IPS-18a (cell line): Measurements from ENCODE around the gene TTBK1.
A peak's percentile ranks its signal among the peaks of the same experiment; 100 is the strongest.

Experiments used
- H3K27ac ChIP-seq: one replicate; pipeline ENCODE4 v1.5.1; 2013; ENCODE audit warnings: low read length
- H3K27me3 ChIP-seq: one replicate; pipeline ENCODE4 v1.6.1; 2013; ENCODE audit warnings: mild to moderate bottlenecking, low read length; ENCODE audit not compliant: control insufficient read depth, insufficient read depth
- H3K36me3 ChIP-seq: one replicate; pipeline ENCODE4 v1.6.1; 2013; ENCODE audit warnings: low read depth, low read length; ENCODE audit not compliant: control insufficient read depth
- H3K4me1 ChIP-seq: one replicate; pipeline ENCODE4 v1.6.1; 2013; ENCODE audit warnings: low read depth, low read length; ENCODE audit not compliant: control insufficient read depth
- H3K4me3 ChIP-seq: one replicate; pipeline ENCODE4 v1.5.1; 2013; ENCODE audit warnings: low read length
- H3K9ac ChIP-seq: one replicate; pipeline ENCODE4 v1.6.1; 2013; ENCODE audit warnings: mild to moderate bottlenecking, low read length, moderate library complexity
- H3K9me3 ChIP-seq: one replicate; pipeline ENCODE4 v1.6.1; 2013; ENCODE audit warnings: low read depth, low read length; ENCODE audit not compliant: control insufficient read depth

Gene TTBK1

DNA sequence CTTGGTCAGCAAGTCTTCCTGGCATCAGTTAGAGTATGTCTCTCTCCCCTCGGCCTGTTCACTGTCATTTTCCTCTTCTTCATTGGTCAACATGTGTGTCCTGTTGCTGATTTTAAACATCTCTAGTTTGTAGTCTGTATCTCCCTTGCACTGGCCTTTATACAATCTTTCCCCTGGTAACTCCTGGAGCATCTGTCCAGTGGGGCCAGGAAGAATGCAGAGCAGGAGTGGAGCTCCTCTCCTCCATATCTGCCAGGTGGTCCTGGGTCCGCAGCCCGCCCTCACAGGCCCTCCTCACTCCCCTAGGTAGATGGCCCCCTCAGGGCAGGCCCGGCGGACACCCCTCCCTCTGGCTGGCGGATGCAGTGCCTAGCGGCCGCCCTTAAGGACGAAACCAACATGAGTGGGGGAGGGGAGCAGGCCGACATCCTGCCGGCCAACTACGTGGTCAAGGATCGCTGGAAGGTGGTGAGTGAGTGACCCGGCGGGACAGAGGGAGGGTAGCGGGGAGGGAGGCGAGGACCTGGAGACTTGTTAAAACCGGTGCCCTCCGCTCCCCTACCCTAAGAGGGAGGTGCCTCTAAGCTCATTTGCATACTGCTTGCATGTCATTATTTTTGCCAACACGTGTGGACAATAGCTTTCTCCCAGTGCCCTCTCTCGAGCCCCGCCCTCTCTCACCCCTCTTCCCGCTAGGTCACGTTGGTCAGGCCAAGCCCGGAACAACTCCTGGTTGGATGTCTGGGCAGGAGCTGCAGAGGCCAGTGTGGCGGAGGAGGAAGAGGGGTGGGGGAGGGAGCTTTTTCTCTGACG lies 3.2 kb downstream of the TTBK1 start:
- Histone ChIP-seq H3K9ac (peak overlapping the region; percentile 41), H3K4me3 (peak overlapping the region; percentile 85), H3K9me3 (no peaks in the 10 kb centered on the region), H3K27ac (no peak overlapping the region), H3K4me1 (peaks cover 6% of the 10 kb centered on the region), H3K36me3 (no peaks in the 10 kb centered on the region), H3K27me3 (peaks cover 44% of the 10 kb centered on the region)

DNA sequence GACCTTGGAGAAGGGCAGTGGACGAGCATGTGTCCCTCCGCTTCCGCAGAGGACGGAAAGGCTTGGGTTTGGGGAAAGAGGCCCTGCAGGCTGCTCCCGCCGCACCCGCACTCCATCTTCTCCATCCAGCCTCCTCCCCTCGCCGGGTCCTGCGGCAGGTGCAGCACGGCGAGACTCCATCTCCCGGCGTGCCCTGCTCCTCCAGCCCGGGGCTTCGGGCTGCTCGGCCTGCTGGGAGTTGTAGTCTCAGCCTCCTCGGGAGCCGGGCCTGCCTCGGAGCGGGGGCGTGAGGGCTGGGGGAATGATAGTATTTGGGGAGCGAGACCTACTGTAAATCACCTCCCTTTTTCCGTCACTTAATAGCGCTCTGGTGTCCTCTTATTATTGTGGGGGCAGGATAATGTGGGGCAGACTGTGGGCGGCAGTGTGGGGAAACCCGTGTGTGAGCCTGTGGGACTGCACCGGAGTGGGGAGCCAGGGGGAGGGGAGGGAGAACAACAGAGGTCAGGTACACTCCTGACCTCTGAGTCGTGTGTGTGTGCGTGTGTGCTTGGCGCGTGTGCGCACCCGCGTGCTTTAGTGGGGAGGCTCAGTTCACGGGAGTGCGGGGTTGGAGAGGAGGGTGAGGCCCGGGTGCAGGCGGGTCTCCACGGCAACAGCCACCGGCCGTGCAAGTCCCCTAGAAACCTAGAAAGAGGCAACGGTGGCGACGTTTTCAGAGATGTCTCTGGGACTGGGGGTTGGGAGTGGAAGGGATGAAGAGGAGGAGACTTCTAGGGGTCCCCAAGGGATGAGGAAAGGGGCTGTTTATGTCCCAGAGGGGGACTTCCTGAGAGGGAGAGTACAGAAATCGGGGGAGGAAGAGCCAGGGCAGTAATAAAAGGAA lies 4.1 kb downstream of the TTBK1 start:
- H3K27me3 ChIP-seq: peaks cover 35% of the 10 kb centered on the region
- no peak overlapping the region for H3K27ac ChIP-seq
- peaks cover 6% of the 10 kb centered on the region for H3K4me1 ChIP-seq
- no peaks in the 10 kb centered on the region for H3K9me3 ChIP-seq
- peak overlapping the region; percentile 10 for H3K9ac ChIP-seq
- peak overlapping the region; percentile 85 for H3K4me3 ChIP-seq
- H3K36me3 ChIP-seq: no peaks in the 10 kb centered on the region

DNA sequence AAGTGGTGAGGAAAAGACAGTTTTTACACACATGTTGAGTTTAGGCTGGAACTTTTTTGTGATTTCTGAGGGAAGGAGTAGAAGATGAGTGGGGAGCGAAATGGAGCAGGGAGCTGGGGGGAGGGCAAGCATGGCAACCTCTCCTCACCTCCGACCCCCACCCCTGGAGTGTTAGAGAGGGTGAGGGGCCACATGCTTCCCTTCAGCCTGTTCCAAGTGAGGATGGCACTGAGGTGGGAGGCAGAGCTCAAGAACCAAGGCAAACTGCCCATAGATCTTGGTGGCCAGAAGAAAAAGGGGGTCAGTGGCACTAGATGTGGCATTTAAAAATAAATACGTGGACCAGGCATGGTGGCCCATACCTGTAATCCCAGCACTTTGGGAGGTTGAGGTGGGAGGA lies 4.8 kb downstream of the TTBK1 start:
- H3K27me3 ChIP-seq: peaks cover 28% of the 10 kb centered on the region
- H3K27ac ChIP-seq: no peak overlapping the region
- H3K9me3 ChIP-seq: no peaks in the 10 kb centered on the region
- no peak overlapping the region for H3K9ac ChIP-seq
- peaks cover 6% of the 10 kb centered on the region for H3K4me1 ChIP-seq
- H3K36me3 ChIP-seq: no peaks in the 10 kb centered on the region
- peak overlapping the region; percentile 85 for H3K4me3 ChIP-seq

DNA sequence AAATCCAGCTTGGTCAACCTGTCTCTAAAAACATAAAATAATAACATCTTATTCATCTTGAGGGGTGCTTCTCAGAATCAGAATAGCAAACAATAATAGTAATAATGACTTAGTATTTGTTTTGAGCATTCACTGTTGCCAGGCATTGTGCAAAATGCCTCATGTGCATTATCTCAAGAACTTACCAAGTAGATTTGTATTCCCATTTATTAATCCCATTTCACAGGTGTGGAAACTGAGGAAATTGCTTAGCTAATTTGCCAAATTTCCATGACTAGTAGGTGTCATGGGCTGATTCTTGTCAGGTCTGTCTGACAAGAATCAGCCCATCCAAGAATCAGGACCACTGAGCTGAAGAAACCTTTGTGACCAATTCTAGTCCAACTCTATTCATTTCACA lies 5.5 kb downstream of the TTBK1 start:
- Histone ChIP-seq H3K4me1 (peaks cover 6% of the 10 kb centered on the region), H3K27me3 (peaks cover 23% of the 10 kb centered on the region), H3K27ac (no peak overlapping the region), H3K4me3 (no peak overlapping the region), H3K36me3 (no peaks in the 10 kb centered on the region), H3K9ac (no peak overlapping the region), H3K9me3 (no peaks in the 10 kb centered on the region)

DNA sequence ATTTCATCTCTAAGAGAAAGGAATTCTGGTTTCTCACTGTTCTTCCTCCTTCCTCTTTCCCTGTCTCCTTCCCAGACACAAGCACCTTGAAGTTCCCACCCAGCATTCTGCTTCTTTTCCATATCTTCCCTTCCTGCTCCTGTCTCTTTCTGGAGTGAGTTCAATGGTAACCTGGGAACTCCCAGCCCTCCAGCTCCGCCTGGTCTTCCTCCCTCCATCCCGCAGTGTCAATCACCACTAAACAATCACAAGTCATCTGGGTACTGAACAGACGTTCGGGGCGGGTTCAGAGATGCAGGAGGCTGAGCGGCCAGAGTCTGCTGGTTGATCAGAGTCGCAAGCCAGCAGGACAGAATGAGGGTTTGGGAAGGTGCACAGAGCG lies 7.7 kb downstream of the TTBK1 start:
- H3K4me3 ChIP-seq: no peak overlapping the region
- H3K9me3 ChIP-seq: no peaks in the 10 kb centered on the region
- peaks cover under 1% of the 10 kb centered on the region for H3K27me3 ChIP-seq
- no peak overlapping the region for H3K9ac ChIP-seq
- H3K27ac ChIP-seq: no peak overlapping the region
- peaks cover 3% of the 10 kb centered on the region for H3K4me1 ChIP-seq
- H3K36me3 ChIP-seq: no peaks in the 10 kb centered on the region

DNA sequence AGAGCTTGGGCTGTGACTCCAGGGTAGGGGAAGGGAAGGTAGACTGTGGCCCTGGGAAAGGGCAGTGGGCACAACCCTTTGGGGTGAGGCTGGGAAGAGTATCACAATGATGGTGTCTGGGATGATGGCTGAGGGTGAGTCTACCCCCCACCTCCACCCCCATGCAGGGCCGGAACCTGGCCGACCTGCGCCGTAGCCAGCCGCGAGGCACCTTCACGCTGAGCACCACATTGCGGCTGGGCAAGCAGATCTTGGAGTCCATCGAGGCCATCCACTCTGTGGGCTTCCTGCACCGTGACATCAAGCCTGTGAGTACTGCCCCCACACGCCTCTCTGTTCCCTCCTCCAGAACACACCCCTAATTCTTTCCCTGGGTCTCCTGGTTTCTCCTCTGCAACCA lies 10.1 kb downstream of the TTBK1 start:
- Histone ChIP-seq H3K27me3 (no peaks in the 10 kb centered on the region), H3K9me3 (no peaks in the 10 kb centered on the region), H3K36me3 (no peaks in the 10 kb centered on the region), H3K27ac (no peak overlapping the region), H3K9ac (no peak overlapping the region), H3K4me1 (no peaks in the 10 kb centered on the region), H3K4me3 (no peak overlapping the region)

DNA sequence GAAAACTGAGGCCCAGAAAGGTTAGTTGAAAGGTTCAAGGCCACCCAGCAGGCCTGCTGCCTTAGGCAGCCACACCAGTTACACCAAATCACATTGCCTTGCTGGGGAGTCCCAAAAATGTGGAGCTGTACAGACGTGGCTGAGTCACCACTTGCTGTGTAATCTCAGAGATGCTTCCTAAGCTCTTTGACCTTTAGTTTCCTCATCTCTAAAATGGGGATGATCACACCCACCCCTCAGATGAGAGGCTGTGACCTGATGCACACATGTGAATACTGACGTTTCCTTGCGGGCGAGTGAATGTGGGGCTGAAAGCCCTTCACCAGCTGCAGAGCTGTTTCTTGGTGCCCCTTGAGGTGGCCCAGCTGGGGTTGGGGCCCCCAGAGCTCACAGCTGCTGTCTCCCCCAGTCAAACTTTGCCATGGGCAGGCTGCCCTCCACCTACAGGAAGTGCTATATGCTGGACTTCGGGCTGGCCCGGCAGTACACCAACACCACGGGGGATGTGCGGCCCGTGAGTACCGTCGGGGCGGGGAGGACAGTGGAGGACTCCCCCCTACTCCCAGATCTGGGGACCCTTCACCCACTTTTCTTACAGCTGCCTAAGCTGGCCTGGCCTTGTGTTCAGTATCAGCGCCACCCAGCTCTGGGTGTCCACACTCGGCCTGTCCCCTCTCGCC lies 11.0 kb downstream of the TTBK1 start:
- H3K9me3 ChIP-seq: no peaks in the 10 kb centered on the region
- no peak overlapping the region for H3K9ac ChIP-seq
- no peaks in the 10 kb centered on the region for H3K4me1 ChIP-seq
- no peak overlapping the region for H3K27ac ChIP-seq
- no peaks in the 10 kb centered on the region for H3K36me3 ChIP-seq
- no peak overlapping the region for H3K4me3 ChIP-seq
- no peaks in the 10 kb centered on the region for H3K27me3 ChIP-seq

DNA sequence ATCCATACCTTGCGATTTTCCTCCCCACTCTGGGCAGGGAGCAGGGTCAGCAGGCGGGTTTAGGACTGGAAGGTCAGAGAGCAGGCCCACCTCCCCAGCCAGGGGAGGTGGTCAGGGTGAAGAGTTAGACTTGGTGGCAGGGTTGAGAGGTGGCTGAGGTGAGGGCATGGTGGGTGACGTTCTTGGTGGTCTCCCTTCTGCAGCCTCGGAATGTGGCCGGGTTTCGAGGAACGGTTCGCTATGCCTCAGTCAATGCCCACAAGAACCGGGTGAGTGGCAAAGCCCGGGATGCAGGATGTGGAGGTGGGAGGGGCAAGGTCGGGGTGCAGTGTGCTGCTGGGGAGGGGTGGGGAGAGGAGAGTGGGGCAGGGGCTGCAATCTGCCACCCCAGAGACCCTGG lies 11.6 kb downstream of the TTBK1 start:
- no peaks in the 10 kb centered on the region for H3K27me3 ChIP-seq
- no peak overlapping the region for H3K9ac ChIP-seq
- H3K4me1 ChIP-seq: no peaks in the 10 kb centered on the region
- no peak overlapping the region for H3K27ac ChIP-seq
- H3K4me3 ChIP-seq: no peak overlapping the region
- H3K36me3 ChIP-seq: no peaks in the 10 kb centered on the region
- no peaks in the 10 kb centered on the region for H3K9me3 ChIP-seq

DNA sequence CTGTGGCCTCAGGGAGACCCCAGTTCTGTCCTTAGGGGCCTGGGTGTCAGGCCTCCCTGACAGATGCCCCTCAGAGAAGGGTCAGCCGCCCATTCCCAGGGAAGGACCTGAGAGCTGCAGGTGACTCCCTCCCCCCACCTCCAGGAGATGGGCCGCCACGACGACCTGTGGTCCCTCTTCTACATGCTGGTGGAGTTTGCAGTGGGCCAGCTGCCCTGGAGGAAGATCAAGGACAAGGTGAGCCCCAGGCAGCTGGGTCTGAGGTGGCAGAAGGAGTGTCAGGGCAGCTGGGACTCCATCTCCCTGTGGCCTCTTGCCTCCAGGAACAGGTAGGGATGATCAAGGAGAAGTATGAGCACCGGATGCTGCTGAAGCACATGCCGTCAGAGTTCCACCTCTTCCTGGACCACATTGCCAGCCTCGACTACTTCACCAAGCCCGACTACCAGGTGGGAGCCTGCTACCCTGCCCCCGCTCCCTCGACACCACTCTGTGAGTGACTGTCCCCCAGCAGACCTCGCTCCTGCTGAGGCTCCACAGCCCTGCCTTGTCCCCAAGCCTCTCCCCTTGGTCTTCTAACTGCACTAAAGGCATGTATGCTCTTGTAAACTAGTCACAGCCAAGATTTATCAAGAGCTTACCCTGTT lies 12.2 kb downstream of the TTBK1 start:
- no peaks in the 10 kb centered on the region for H3K4me1 ChIP-seq
- no peak overlapping the region for H3K4me3 ChIP-seq
- H3K9ac ChIP-seq: no peak overlapping the region
- no peaks in the 10 kb centered on the region for H3K36me3 ChIP-seq
- H3K27ac ChIP-seq: no peak overlapping the region
- H3K27me3 ChIP-seq: no peaks in the 10 kb centered on the region
- H3K9me3 ChIP-seq: no peaks in the 10 kb centered on the region

DNA sequence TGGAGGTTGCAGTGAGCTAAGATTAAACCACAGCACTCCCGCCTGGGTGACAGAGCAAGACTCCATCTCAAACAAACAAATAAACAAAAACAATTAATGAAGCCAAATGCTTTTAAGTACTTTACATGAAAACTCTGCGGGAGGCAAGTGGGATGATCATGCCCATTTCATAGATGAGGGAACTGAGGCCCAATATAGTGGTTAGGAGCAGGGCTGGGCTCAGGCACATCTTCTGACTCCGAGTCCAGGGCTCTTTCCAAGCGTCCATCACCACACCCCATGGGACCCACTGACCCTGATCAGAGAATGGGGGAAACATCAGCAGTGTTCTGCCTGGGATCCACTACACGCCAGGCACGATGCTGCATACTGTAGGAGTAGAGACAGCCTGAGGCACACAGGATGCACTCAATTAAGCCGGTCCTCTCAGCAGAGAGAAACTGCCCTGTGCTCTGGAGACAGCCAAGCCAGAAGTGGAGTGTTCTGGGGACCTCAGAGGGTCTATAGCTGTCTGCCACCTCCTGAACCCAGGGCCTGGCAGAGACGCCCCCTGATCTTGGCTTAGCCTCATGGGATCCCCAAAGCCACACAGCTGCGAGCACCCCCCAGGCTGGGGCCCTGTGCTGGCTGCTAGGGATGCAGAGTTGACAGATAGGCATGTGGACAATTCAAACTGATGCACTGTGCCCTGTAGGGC lies 13.5 kb downstream of the TTBK1 start:
- Histone ChIP-seq H3K27me3 (no peaks in the 10 kb centered on the region), H3K9me3 (no peaks in the 10 kb centered on the region), H3K4me1 (no peaks in the 10 kb centered on the region), H3K9ac (no peak overlapping the region), H3K36me3 (no peaks in the 10 kb centered on the region), H3K27ac (no peak overlapping the region), H3K4me3 (no peak overlapping the region)
